Sigmoid colon (tissue), 7 donors: ENCODE measurements around the gene SETBP1. TPM values are rescaled to one million over a fixed set of nuclear protein-coding genes. Genes with fewer than 3 reads are reported as not detected.

Source experiments
- DNase-seq: peaks from one replicate; pipeline ENCODE4 v3.0.0-alpha.2; 2019
- H3K27ac ChIP-seq, 4 donors: fragments of 200-600 bp; sonication (generic); one replicate each; pipeline ENCODE4 v1.5.1; 2016 to 2019; ENCODE audit warnings: mild to moderate bottlenecking in 1 of 4
- H3K27me3 ChIP-seq, 3 donors: fragments of 200-600 bp; sonication (generic); one replicate each; pipeline ENCODE4 v1.5.1; 2019; ENCODE audit warnings: mild to moderate bottlenecking in 1 of 3
- H3K36me3 ChIP-seq, 4 donors: fragments of 200-600 bp; sonication (generic); one replicate each; pipeline ENCODE4 v1.5.1; 2016 to 2019
- H3K4me1 ChIP-seq, 4 donors: fragments of 200-600 bp; sonication (generic); one replicate each; pipeline ENCODE4 v1.5.1; 2017 to 2019
- H3K4me3 ChIP-seq, 4 donors: fragments of 200-600 bp; sonication (generic); one replicate each; pipeline ENCODE4 v1.5.1; 2017 to 2019; ENCODE audit warnings: mild to moderate bottlenecking in 2 of 4, moderate library complexity in 1 of 4
- H3K9me3 ChIP-seq, 4 donors: fragments of 200-600 bp in 3 of 4; sonication (generic) in 3 of 4; one replicate each; pipeline versions ENCODE4 v1.5.1 to v1.6.1; 2013 to 2019
- CTCF ChIP-seq, 4 experiments: fragments of 450-650 bp in 3 of 4; fragments of 200-600 bp in 1 of 4; IDR thresholded peaks; one replicate each; pipeline ENCODE4 v1.5.1; 2016 to 2019; ENCODE audit warnings: antibody characterized with exemption in 4 of 4, mild to moderate bottlenecking in 3 of 4, moderate library complexity in 2 of 4
- EP300 ChIP-seq, 4 donors: sonication (generic); formaldehyde crosslinking; IDR thresholded peaks; one replicate each; pipeline ENCODE4 v1.6.1; 2017; ENCODE audit warnings: antibody characterized with exemption in 4 of 4
- POLR2A ChIP-seq, 2 donors: fragments of 450-650 bp; IDR thresholded peaks; one replicate each; pipeline ENCODE4 v1.6.1; 2016; ENCODE audit warnings: antibody characterized with exemption in 2 of 2, mild to moderate bottlenecking in 2 of 2, moderate library complexity in 2 of 2
- POLR2AphosphoS5 ChIP-seq, 4 donors: sonication (generic); formaldehyde crosslinking; IDR thresholded peaks; one replicate each; pipeline ENCODE4 v1.6.1; 2017; ENCODE audit warnings: antibody characterized with exemption in 4 of 4
- WGBS, 2 donors: extraction: QIAGEN DNeasy Blood & Tissue Kit; methylation state at CpG; one replicate each; pipeline ENCODE4 v1.1.7; 2013; 5-methylcytosine and 5-hydroxymethylcytosine counted together
- intact Hi-C: fragments of 100-400 bp; cut with DNase I; formaldehyde crosslinking; loops from one replicate; pipeline ENCODE4 v1.15.1; 2023
- polyA plus RNA-seq, 3 donors: library from polyadenylated mRNA; stranded (reverse); fragments of 200-250 nt; gene quantifications; one replicate each; pipeline ENCODE4 v1.2.3, GENCODE V29; 2013
- total RNA-seq, 4 donors: library from RNA; depleted of rRNA; stranded (reverse); fragments of >200 nt; gene quantifications; one replicate each; pipeline ENCODE4 v1.1.0, GENCODE V29; 2016
- donor health status: healthy with polysubstance abuse.
- donor health status: Bipolar disorder and iron deficiency.
- donor health status: healthy.

SETBP1 gene
- total and polyA plus RNA-seq, 7 donors = 0.69 to 100 (median 67.9) TPM

- Histone ChIP-seq H3K4me1 (peaks cover 0 to 35% (median 18%) of the 10 kb centered on the region in 4 donors), H3K27me3 (no peaks in the 10 kb centered on the region), H3K4me3 (no peak overlapping the region), H3K9me3 (no peaks in the 10 kb centered on the region), H3K36me3 (peaks cover 0 to 4% (median 0%) of the 10 kb centered on the region in 4 donors), H3K27ac (no peak overlapping the region)
- 83 to 87% methylated on average over 3 of the region's 3 CpGs for WGBS, 2 donors
- no peak for TF ChIP-seq CTCF (IDR thresholded peaks at IDR 0.05)
- TF ChIP-seq POLR2AphosphoS5 (IDR thresholded peaks at IDR 0.05) = no peak
- no peak for TF ChIP-seq POLR2A (IDR thresholded peaks at IDR 0.05)
- TF ChIP-seq EP300 (IDR thresholded peaks at IDR 0.05) = no peak
- intact Hi-C loops = no loop called here
- no peak for DNase-seq
Measured at GRCh38 chr18:44961288-44961995, 280.8 kb downstream of the SETBP1 start.

GRCh38 chr18:44967599-44967998 lies 286.9 kb downstream of the SETBP1 start:
- no peaks in the 10 kb centered on the region for H3K36me3 ChIP-seq
- peaks cover 0 to 22% (median 8%) of the 10 kb centered on the region in 4 donors for H3K4me1 ChIP-seq
- TF ChIP-seq POLR2AphosphoS5 (IDR thresholded peaks at IDR 0.05) (no peak), EP300 (IDR thresholded peaks at IDR 0.05) (no peak), POLR2A (IDR thresholded peaks at IDR 0.05) (no peak)
- H3K27me3 ChIP-seq = no peaks in the 10 kb centered on the region
- intact Hi-C loops = no loop called here
- no peak for DNase-seq
- H3K9me3 ChIP-seq = no peaks in the 10 kb centered on the region
- 91 to 96% methylated on average over 1 of the region's 1 CpG for WGBS, 2 donors
- no peak overlapping the region for H3K4me3 ChIP-seq
- no peak overlapping the region for H3K27ac ChIP-seq

GRCh38 chr18:44968336-44968735 lies 287.6 kb downstream of the SETBP1 start:
- Histone ChIP-seq H3K4me1 (peaks cover 0 to 22% (median 8%) of the 10 kb centered on the region in 4 donors), H3K36me3 (no peaks in the 10 kb centered on the region), H3K4me3 (no peak overlapping the region), H3K27me3 (no peaks in the 10 kb centered on the region), H3K9me3 (no peaks in the 10 kb centered on the region), H3K27ac (no peak overlapping the region)
- DNase-seq = no peak
- intact Hi-C loops = no loop called here
- WGBS, 2 donors = 86 to 93% methylated on average over 2 of the region's 2 CpGs
- TF ChIP-seq EP300 (IDR thresholded peaks at IDR 0.05) = no peak
- TF ChIP-seq POLR2A (IDR thresholded peaks at IDR 0.05) = no peak
- TF ChIP-seq CTCF (IDR thresholded peaks at IDR 0.05) = no peak
- TF ChIP-seq POLR2AphosphoS5 (IDR thresholded peaks at IDR 0.05) = no peak

- Histone ChIP-seq H3K4me3 (no peak overlapping the region), H3K36me3 (no peaks in the 10 kb centered on the region), H3K27ac (no peak overlapping the region), H3K27me3 (no peaks in the 10 kb centered on the region), H3K9me3 (no peaks in the 10 kb centered on the region), H3K4me1 (peaks cover 0 to 22% (median 8%) of the 10 kb centered on the region in 4 donors)
- TF ChIP-seq POLR2AphosphoS5 (IDR thresholded peaks at IDR 0.05) (no peak), POLR2A (IDR thresholded peaks at IDR 0.05) (no peak), CTCF (IDR thresholded peaks at IDR 0.05) (no peak), EP300 (IDR thresholded peaks at IDR 0.05) (no peak)
- WGBS, 2 donors = 44 to 65% methylated on average over 5 of the region's 5 CpGs
- no peak for DNase-seq
- intact Hi-C loops = no loop called here
Measured at GRCh38 chr18:44969214-44969795, 288.6 kb downstream of the SETBP1 start.

- no peak for DNase-seq
- Histone ChIP-seq H3K4me3 (no peak overlapping the region), H3K36me3 (no peaks in the 10 kb centered on the region), H3K27me3 (no peaks in the 10 kb centered on the region), H3K4me1 (peaks cover 0 to 19% (median 6%) of the 10 kb centered on the region in 4 donors), H3K27ac (no peak overlapping the region), H3K9me3 (no peaks in the 10 kb centered on the region)
- 88 to 89% methylated on average over 2 of the region's 2 CpGs for whole genome bisulfite sequencing, 2 donors
- intact Hi-C loops = no loop called here
- no peak for TF ChIP-seq POLR2AphosphoS5 (IDR thresholded peaks at IDR 0.05)
- no peak for TF ChIP-seq EP300 (IDR thresholded peaks at IDR 0.05)
- no peak for TF ChIP-seq POLR2A (IDR thresholded peaks at IDR 0.05)
- TF ChIP-seq CTCF (IDR thresholded peaks at IDR 0.05) = no peak
Measured at GRCh38 chr18:44973282-44973681, 292.6 kb downstream of the SETBP1 start.
